H1 (cell line): ENCODE data around the gene NUDT7. TPM values are rescaled to one million over a fixed set of nuclear protein-coding genes. Genes with fewer than 3 reads are reported as not detected.

Experiments used
- CTCF ChIA-PET: fragments of 300-600 bp; sonication (Branson Sonifier 250); formaldehyde crosslinking; loops from one replicate; lab custom pipeline; 2021; ENCODE audit not compliant: partially characterized antibody; lab: Charles Lee
- POLR2A ChIA-PET: fragments of 300-600 bp; sonication (Branson Sonifier 250); formaldehyde crosslinking; loops from one replicate; lab custom pipeline; 2021; ENCODE audit warnings: inconsistent platforms; ENCODE audit not compliant: partially characterized antibody; lab: Charles Lee
- DNase-seq, 2 experiments: peaks; one replicate each; pipeline versions ENCODE4 v3.0.0 to v3.0.0-alpha.2; 2010 to 2022; ENCODE audit warnings: low spot score in 2 of 2, low read depth in 1 of 2, mixed read lengths in 1 of 2
- FAIRE-seq: peaks from 2 replicates; lab custom pipeline; 2011; peaks lifted over from hg19 to GRCh38; lab: Jason Lieb, UNC
- H2AFZ ChIP-seq: 2 replicates; pipeline ENCODE4 v1.8.1; 2012; ENCODE audit warnings: low read length, inconsistent platforms
- H2AK5ac ChIP-seq: 2 replicates; pipeline ENCODE4 v1.6.1; 2013; ENCODE audit warnings: low read depth, low read length
- H2BK120ac ChIP-seq: replicated peaks from 2 replicates; pipeline ENCODE3; 2013; ENCODE audit warnings: low read depth, low read length, inconsistent platforms
- H2BK12ac ChIP-seq: 2 replicates; pipeline ENCODE4 v1.6.1; 2013; ENCODE audit warnings: low read depth, low read length
- H2BK15ac ChIP-seq: 2 replicates; pipeline ENCODE4 v1.6.1; 2013; ENCODE audit warnings: low read length
- H2BK20ac ChIP-seq: 2 replicates; pipeline ENCODE4 v1.6.1; 2013; ENCODE audit warnings: low read length
- H2BK5ac ChIP-seq: 2 replicates; pipeline ENCODE4 v1.6.1; 2013; ENCODE audit warnings: low read depth, low read length
- H3K14ac ChIP-seq: 2 replicates; pipeline ENCODE4 v1.6.1; 2013; ENCODE audit warnings: inconsistent platforms; ENCODE audit not compliant: insufficient read length
- H3K18ac ChIP-seq: 2 replicates; pipeline ENCODE4 v1.6.1; 2013; ENCODE audit warnings: low read length; ENCODE audit errors: extremely low read depth
- H3K23ac ChIP-seq: 2 replicates; pipeline ENCODE4 v1.6.1; 2013; ENCODE audit warnings: inconsistent platforms; ENCODE audit not compliant: insufficient read length
- H3K23me2 ChIP-seq: 2 replicates; pipeline ENCODE4 v1.6.1; 2013; ENCODE audit warnings: low read depth, low read length
- H3K27ac ChIP-seq: 2 replicates; pipeline ENCODE4 v1.6.1; 2011; ENCODE audit warnings: low read depth, low read length, inconsistent platforms
- H3K27me3 ChIP-seq, 4 experiments: replicated peaks in 1 of 4; 1 replicate in 1 of 4; 2 replicates in 3 of 4; pipeline versions ENCODE4 v1.6.1 to v1.8.1; 2011 to 2013; ENCODE audit warnings: low read length in 3 of 4, mild to moderate bottlenecking in 3 of 4, inconsistent platforms in 2 of 4, mixed read lengths in 2 of 4, moderate library complexity in 1 of 4; ENCODE audit not compliant: control insufficient read depth in 3 of 4, insufficient read depth in 3 of 4; ENCODE audit errors: extremely low read depth in 1 of 4
- H3K36me3 ChIP-seq, 4 experiments: 2 replicates each; pipeline versions ENCODE4 v1.6.1 to v1.8.1; 2011 to 2013; ENCODE audit warnings: mild to moderate bottlenecking in 4 of 4, low read length in 3 of 4, moderate library complexity in 2 of 4, control low read depth in 1 of 4, inconsistent platforms in 1 of 4; ENCODE audit not compliant: insufficient read depth in 4 of 4, control insufficient read depth in 2 of 4
- H3K4ac ChIP-seq: replicated peaks from 2 replicates; pipeline ENCODE3; 2013; ENCODE audit warnings: low read length, low read depth, mixed read lengths, inconsistent platforms; ENCODE audit not compliant: insufficient read length
- H3K4me1 ChIP-seq, 4 experiments: replicated peaks in 1 of 4; 1 replicate in 1 of 4; 2 replicates in 3 of 4; pipeline versions ENCODE4 v1.6.1 to v1.8.1; 2011 to 2013; ENCODE audit warnings: low read length in 3 of 4, inconsistent platforms in 2 of 4, mixed read lengths in 1 of 4; ENCODE audit not compliant: insufficient read depth in 4 of 4, control insufficient read depth in 3 of 4
- H3K4me2 ChIP-seq, 2 experiments: 2 replicates each; pipeline versions ENCODE4 v1.6.1 to v1.8.1; 2011 to 2013; ENCODE audit warnings: low read depth in 2 of 2, low read length in 2 of 2, control low read depth in 1 of 2, inconsistent platforms in 1 of 2, mild to moderate bottlenecking in 1 of 2; ENCODE audit not compliant: insufficient read depth in 1 of 2
- H3K4me3 ChIP-seq, 4 experiments: fragments of 200-600, 300-600 bp in 1 of 4; sonication (generic), shearing (Covaris generic), sonication (Bioruptor Twin) in 1 of 4; 2 replicates each; pipeline versions ENCODE4 v1.5.1 to v1.8.1; 2011 to 2016; ENCODE audit warnings: low read length in 4 of 4, low read depth in 3 of 4, control low read depth in 2 of 4, inconsistent platforms in 2 of 4, mild to moderate bottlenecking in 2 of 4, mixed read lengths in 1 of 4, moderate library complexity in 1 of 4; ENCODE audit not compliant: insufficient read depth in 2 of 4; ENCODE audit errors: extremely low read depth in 1 of 4
- H3K56ac ChIP-seq: replicated peaks from 2 replicates; pipeline ENCODE3; 2013; ENCODE audit warnings: low read depth, mild to moderate bottlenecking, mixed read lengths, low read length, inconsistent platforms; ENCODE audit not compliant: insufficient read length
- H3K79me1 ChIP-seq: 2 replicates; pipeline ENCODE4 v1.6.1; 2013; ENCODE audit warnings: low read depth, low read length, control low read depth
- H3K79me2 ChIP-seq, 2 experiments: 2 replicates each; pipeline versions ENCODE4 v1.6.1 to v1.8.1; 2012 to 2013; ENCODE audit warnings: low read length in 2 of 2, mild to moderate bottlenecking in 2 of 2, inconsistent platforms in 1 of 2; ENCODE audit not compliant: insufficient read depth in 2 of 2, control insufficient read depth in 1 of 2
- H3K9ac ChIP-seq, 4 experiments: replicated peaks in 1 of 4; 1 replicate in 1 of 4; 2 replicates in 3 of 4; pipeline versions ENCODE4 v1.6.1 to v1.8.1; 2011 to 2013; ENCODE audit warnings: low read depth in 3 of 4, low read length in 3 of 4, control low read depth in 2 of 4, mild to moderate bottlenecking in 2 of 4, moderate library complexity in 2 of 4, inconsistent platforms in 1 of 4; ENCODE audit errors: extremely low read depth in 1 of 4
- H3K9me3 ChIP-seq, 2 experiments: 2 replicates each; pipeline versions ENCODE4 v1.6.1 to v1.8.1; 2012 to 2013; ENCODE audit warnings: mild to moderate bottlenecking in 2 of 2, moderate library complexity in 2 of 2, control low read depth in 1 of 2, inconsistent platforms in 1 of 2, low read depth in 1 of 2, low read length in 1 of 2, mixed read lengths in 1 of 2; ENCODE audit not compliant: insufficient read depth in 2 of 2
- H4K20me1 ChIP-seq, 2 experiments: replicated peaks in 1 of 2; 2 replicates each; pipeline versions ENCODE3 to v1.8.1; 2011 to 2013; ENCODE audit warnings: inconsistent platforms in 2 of 2, low read length in 2 of 2, mild to moderate bottlenecking in 1 of 2; ENCODE audit not compliant: insufficient read depth in 2 of 2, control insufficient read depth in 1 of 2
- H4K5ac ChIP-seq: 2 replicates; pipeline ENCODE4 v1.6.1; 2013; ENCODE audit warnings: low read length, low read depth, mixed read lengths, inconsistent platforms; ENCODE audit not compliant: insufficient read length
- H4K8ac ChIP-seq: 2 replicates; pipeline ENCODE4 v1.8.0; 2013; ENCODE audit warnings: mild to moderate bottlenecking, moderate library complexity, low read length, inconsistent platforms; ENCODE audit not compliant: insufficient read depth; ENCODE audit errors: extremely low read depth
- H4K91ac ChIP-seq: replicated peaks from 2 replicates; pipeline ENCODE3; 2013; ENCODE audit warnings: low read length, mixed read lengths, inconsistent platforms; ENCODE audit not compliant: insufficient read length
- EGR1 ChIP-seq: IDR thresholded peaks from 2 replicates; pipeline ENCODE4 v1.6.1; 2011; ENCODE audit warnings: low read depth, low read length, borderline replicate concordance
- FOSL1 ChIP-seq: IDR thresholded peaks from 2 replicates; pipeline ENCODE4 v1.6.1; 2011; ENCODE audit warnings: mild to moderate bottlenecking, low read depth, low read length, moderate library complexity; ENCODE audit not compliant: insufficient read depth
- SIX5 ChIP-seq: IDR thresholded peaks from 2 replicates; pipeline ENCODE4 v1.6.1; 2011; ENCODE audit warnings: mild to moderate bottlenecking, low read depth, low read length
- TBP ChIP-seq: IDR thresholded peaks from 2 replicates; pipeline ENCODE4 v1.6.1; 2011; ENCODE audit warnings: low read depth, low read length, improper control_type of control experiment
- WGBS, 2 experiments: shearing (Covaris generic) in 1 of 2; methylation state at CpG; one replicate each; pipeline versions ENCODE4 v1.1.6 to v1.1.7; 2013 to 2015; ENCODE audit warnings: low lambda C conversion rate in 2 of 2, mixed read lengths in 2 of 2, inconsistent platforms in 1 of 2, low coverage in 1 of 2, missing lambda C conversion rate in 1 of 2; ENCODE audit not compliant: insufficient replicate concordance in 2 of 2, insufficient coverage in 1 of 2, insufficient read length in 1 of 2; ENCODE audit errors: extremely low coverage in 1 of 2, missing lambda C conversion rate in 1 of 2; 5-methylcytosine and 5-hydroxymethylcytosine counted together
- polyA plus RNA-seq, 7 experiments: library from polyadenylated mRNA; depleted of rRNA in 3 of 7; stranded (reverse) in 5 of 7; unstranded in 2 of 7; fragments of >200 nt in 5 of 7; fragments of 200-250 nt in 2 of 7; gene quantifications; 1 replicate in 5 of 7; 2 replicates in 1 of 7; 4 replicates in 1 of 7; pipeline versions ENCODE4 v1.2.1 to v1.2.3, GENCODE V29; 2011 to 2013; ENCODE audit warnings: missing spikeins in 2 of 7, mixed read lengths in 2 of 7
- total RNA-seq: library from RNA; stranded (reverse); fragmentation: NEBNext Ultra II Directional; extraction: Animal tissue kit (Norgen Biotek cat#: 25700); gene quantifications from 2 replicates; pipeline ENCODE4 v1.2.1, GENCODE V29; 2021

Gene NUDT7
- total and polyA plus RNA-seq, 2 of the 8 experiments (the other 6 are each of a cell fraction or from before 2014, with no cell fraction given): 8.8 to 19.7 TPM

- 96% methylated on average over 3 of the region's 3 CpGs; no CpG with 5 or more reads in 1 of the 2 experiments for WGBS, 2 experiments
- Histone ChIP-seq H4K8ac (no peak overlapping the region), H3K79me1 (no peaks in the 10 kb centered on the region), H2BK120ac (no peak overlapping the region), H3K4me2 (no peak overlapping the region), H4K20me1 (no peaks in the 10 kb centered on the region), H3K9ac (no peak overlapping the region), H3K27ac (no peak overlapping the region), H3K27me3 (peaks cover 0 to 2% (median 0%) of the 10 kb centered on the region in 4 experiments; a peak in 1 of 7 replicates), H3K79me2 (no peaks in the 10 kb centered on the region), H3K36me3 (no peaks in the 10 kb centered on the region), H2BK20ac (no peak overlapping the region), H2AFZ (no peak overlapping the region), H2BK12ac (no peak overlapping the region), H4K91ac (no peak overlapping the region), H2AK5ac (no peak overlapping the region), H2BK15ac (no peak overlapping the region), H3K56ac (no peak overlapping the region), H3K23ac (no peak overlapping the region), H3K4me1 (no peaks in the 10 kb centered on the region), H3K23me2 (no peaks in the 10 kb centered on the region), H4K5ac (no peak overlapping the region), H3K9me3 (no peaks in the 10 kb centered on the region), H3K18ac (no peak overlapping the region), H3K4me3 (no peak overlapping the region), H2BK5ac (no peak overlapping the region), H3K4ac (no peak overlapping the region), H3K14ac (no peak overlapping the region)
- ChIA-PET POLR2A (no interaction called here), CTCF (interaction anchor here (0.6 to 2.8 kb wide), 4 partner anchors 21 to 340 kb away, joined by 3 to 11 read pairs (median 3); no protein-coding TSS in a partner anchor)
- no peak for FAIRE-seq
- DNase-seq: no peak
- TF ChIP-seq FOSL1 (no peak), EGR1 (no peak), TBP (no peak), SIX5 (no peak)
Observed at GRCh38 chr16:77759821-77760220, 37.5 kb downstream of the NUDT7 start.
